Jurkat, Clone E6-1 (cell line): ENCODE results near the gene DES.

Experiments used
- DNase-seq: peaks from one replicate; pipeline ENCODE4 v3.0.0-alpha.2; 2011; ENCODE audit warnings: low read depth, low spot score
- H3K4me3 ChIP-seq: 2 replicates; pipeline ENCODE4 v1.5.1; 2011; ENCODE audit warnings: mild to moderate bottlenecking, low read length, control low read depth, moderate library complexity

The DES gene

GRCh38 chr2:219448099-219448775 is 30.1 kb downstream of the DES start:
- DNase-seq: no peak
- H3K4me3 ChIP-seq: no peak overlapping the region

GRCh38 chr2:219448776-219449341 is 30.7 kb downstream of the DES start:
- no peak overlapping the region for H3K4me3 ChIP-seq
- DNase-seq: no peak

- DNase-seq: no peak
- no peak overlapping the region for H3K4me3 ChIP-seq
These were observed 31.4 kb downstream of the DES start for GRCh38 chr2:219449609-219450008.

- H3K4me3 ChIP-seq: no peak overlapping the region
- no peak for DNase-seq
These were observed 33.6 kb downstream of the DES start for GRCh38 chr2:219451661-219452360.

- no peak overlapping the region for H3K4me3 ChIP-seq
- DNase-seq: no peak
These were observed 34.5 kb downstream of the DES start for GRCh38 chr2:219452361-219453317.

- DNase-seq: no peak
- H3K4me3 ChIP-seq: no peak overlapping the region
These were observed 35.8 kb downstream of the DES start for GRCh38 chr2:219453671-219454590.

GRCh38 chr2:219455581-219455980 is 37.4 kb downstream of the DES start:
- DNase-seq: no peak
- H3K4me3 ChIP-seq: no peak overlapping the region

- DNase-seq: no peak
- H3K4me3 ChIP-seq: no peak overlapping the region
These were observed 39.7 kb downstream of the DES start for GRCh38 chr2:219457784-219458369.

- H3K4me3 ChIP-seq: no peak overlapping the region
- no peak for DNase-seq
These were observed 40.8 kb downstream of the DES start for GRCh38 chr2:219458996-219459395.

GRCh38 chr2:219459460-219460311 is 41.5 kb downstream of the DES start:
- no peak for DNase-seq
- H3K4me3 ChIP-seq: no peak overlapping the region

- H3K4me3 ChIP-seq: no peak overlapping the region
- no peak for DNase-seq
These were observed 42.3 kb downstream of the DES start for GRCh38 chr2:219460424-219460926.

- DNase-seq: peak; percentile 73
- H3K4me3 ChIP-seq: no peak overlapping the region
These were observed 42.9 kb downstream of the DES start for GRCh38 chr2:219461047-219461514.

- DNase-seq: no peak
- no peak overlapping the region for H3K4me3 ChIP-seq
These were observed 43.5 kb downstream of the DES start for GRCh38 chr2:219461669-219462068.

- no peak overlapping the region for H3K4me3 ChIP-seq
- DNase-seq: no peak
These were observed 44.2 kb downstream of the DES start for GRCh38 chr2:219462349-219462748.

- no peak for DNase-seq
- H3K4me3 ChIP-seq: no peak overlapping the region
These were observed 46.3 kb downstream of the DES start for GRCh38 chr2:219464286-219465032.
